Hepatic stellate cell (primary cell): ENCODE measurements around the gene FAM185A.
"Not testable (repeated sequence)": the region's sequence is repeated elsewhere in the genome, so short reads cannot be mapped to it uniquely, and the experiment has no call there.

Source experiments
- DNase-seq: peaks from one replicate; pipeline ENCODE4 v3.0.0; 2011; ENCODE audit warnings: low spot score

The FAM185A gene

GRCh38 chr7:102830197-102830596 lies 81.4 kb downstream of the FAM185A start:
- no peak for DNase-seq

GRCh38 chr7:102832674-102833073 lies 83.9 kb downstream of the FAM185A start:
- no peak for DNase-seq

- no peak for DNase-seq
These were observed 84.5 kb downstream of the FAM185A start for GRCh38 chr7:102833343-102833742.

GRCh38 chr7:102834466-102834865 lies 85.7 kb downstream of the FAM185A start:
- DNase-seq = no peak

GRCh38 chr7:102834999-102835398 lies 86.2 kb downstream of the FAM185A start:
- DNase-seq = peak; percentile 42

GRCh38 chr7:102836191-102836919 lies 87.6 kb downstream of the FAM185A start:
- DNase-seq = peak; percentile 61

- no peak for DNase-seq
These were observed 88.2 kb downstream of the FAM185A start for GRCh38 chr7:102836977-102837376.

- DNase-seq = no peak
These were observed 89.0 kb downstream of the FAM185A start for GRCh38 chr7:102837802-102838201.

- not testable (repeated sequence) for DNase-seq
These were observed 89.8 kb downstream of the FAM185A start for GRCh38 chr7:102838572-102839101.

GRCh38 chr7:102840404-102840803 lies 91.6 kb downstream of the FAM185A start:
- DNase-seq = no peak

- no peak for DNase-seq
These were observed 92.5 kb downstream of the FAM185A start for GRCh38 chr7:102841290-102841689.

- DNase-seq = no peak
These were observed 93.5 kb downstream of the FAM185A start for GRCh38 chr7:102842284-102842683.

- no peak for DNase-seq
These were observed 95.1 kb downstream of the FAM185A start for GRCh38 chr7:102843850-102844249.

- DNase-seq = no peak
These were observed 96.5 kb downstream of the FAM185A start for GRCh38 chr7:102845346-102845745.

- DNase-seq = no peak
These were observed 100.3 kb downstream of the FAM185A start for GRCh38 chr7:102849079-102849478.

- no peak for DNase-seq
These were observed 100.7 kb downstream of the FAM185A start for GRCh38 chr7:102849538-102849937.

GRCh38 chr7:102856036-102856435 lies 107.2 kb downstream of the FAM185A start:
- DNase-seq = no peak
